Measurements from ENCODE around the gene MACROD2.

MACROD2 gene

GRCh38 chr20:15909995-15910394 is 1914.7 kb downstream of the MACROD2 start:
- no peak for DNase-seq (ENCODE audit: low read depth in 1 of 2, low spot score in 1 of 2)

GRCh38 chr20:15911581-15911980 is 1916.3 kb downstream of the MACROD2 start:
- no peak for DNase-seq (ENCODE audit: low read depth in 1 of 2, low spot score in 1 of 2)

GRCh38 chr20:15913391-15914025 is 1918.2 kb downstream of the MACROD2 start:
- DNase-seq (ENCODE audit: low read depth in 1 of 2, low spot score in 1 of 2) = no peak

GRCh38 chr20:15916623-15917022 is 1921.3 kb downstream of the MACROD2 start:
- DNase-seq (ENCODE audit: low read depth in 1 of 2, low spot score in 1 of 2) = no peak

GRCh38 chr20:15917283-15917682 is 1922.0 kb downstream of the MACROD2 start:
- no peak for DNase-seq (ENCODE audit: low read depth in 1 of 2, low spot score in 1 of 2)

- no peak for DNase-seq (ENCODE audit: low read depth in 1 of 2, low spot score in 1 of 2)
Observed at GRCh38 chr20:15918631-15919030, 1923.3 kb downstream of the MACROD2 start.

GRCh38 chr20:15919118-15919517 is 1923.8 kb downstream of the MACROD2 start:
- DNase-seq (ENCODE audit: low read depth in 1 of 2, low spot score in 1 of 2) = no peak

GRCh38 chr20:15921930-15922329 is 1926.6 kb downstream of the MACROD2 start:
- DNase-seq (ENCODE audit: low read depth in 1 of 2, low spot score in 1 of 2) = no peak

- no peak for DNase-seq (ENCODE audit: low read depth in 1 of 2, low spot score in 1 of 2)
Observed at GRCh38 chr20:15922556-15922955, 1927.2 kb downstream of the MACROD2 start.

- no peak for DNase-seq (ENCODE audit: low read depth in 1 of 2, low spot score in 1 of 2)
Observed at GRCh38 chr20:15923030-15923776, 1927.9 kb downstream of the MACROD2 start.

- DNase-seq (ENCODE audit: low read depth in 1 of 2, low spot score in 1 of 2) = no peak
Observed at GRCh38 chr20:15924556-15924955, 1929.2 kb downstream of the MACROD2 start.

GRCh38 chr20:15925376-15925775 is 1930.1 kb downstream of the MACROD2 start:
- DNase-seq (ENCODE audit: low read depth in 1 of 2, low spot score in 1 of 2) = no peak

GRCh38 chr20:15927893-15928650 is 1932.8 kb downstream of the MACROD2 start:
- no peak for DNase-seq (ENCODE audit: low read depth in 1 of 2, low spot score in 1 of 2)

GRCh38 chr20:15928946-15929345 is 1933.6 kb downstream of the MACROD2 start:
- DNase-seq (ENCODE audit: low read depth in 1 of 2, low spot score in 1 of 2) = no peak

- DNase-seq (ENCODE audit: low read depth in 1 of 2, low spot score in 1 of 2) = no peak
Observed at GRCh38 chr20:15930311-15931305, 1935.3 kb downstream of the MACROD2 start.

- DNase-seq (ENCODE audit: low read depth in 1 of 2, low spot score in 1 of 2) = no peak
Observed at GRCh38 chr20:15931897-15932296, 1936.6 kb downstream of the MACROD2 start.

- DNase-seq (ENCODE audit: low read depth in 1 of 2, low spot score in 1 of 2) = no peak
Observed at GRCh38 chr20:15937179-15937578, 1941.9 kb downstream of the MACROD2 start.

GRCh38 chr20:15938847-15939246 is 1943.5 kb downstream of the MACROD2 start:
- no peak for DNase-seq (ENCODE audit: low read depth in 1 of 2, low spot score in 1 of 2)

GRCh38 chr20:15940127-15940526 is 1944.8 kb downstream of the MACROD2 start:
- no peak for DNase-seq (ENCODE audit: low read depth in 1 of 2, low spot score in 1 of 2)

GRCh38 chr20:15942130-15942529 is 1946.8 kb downstream of the MACROD2 start:
- no peak for DNase-seq (ENCODE audit: low read depth in 1 of 2, low spot score in 1 of 2)

- DNase-seq (ENCODE audit: low read depth in 1 of 2, low spot score in 1 of 2) = no peak
Observed at GRCh38 chr20:15945289-15945688, 1950.0 kb downstream of the MACROD2 start.
